GM21717 (cell line): ENCODE data around the gene SMARCA2.

ENCODE experiments used
- ATAC-seq: cut with Tn5 transposase; IDR thresholded peaks from one replicate; pipeline ENCODE4 v1.9.1; 2021; ENCODE audit warnings: mild to moderate bottlenecking, moderate library complexity; ENCODE audit not compliant: unreplicated experiment

Gene SMARCA2

GRCh38 chr9:2015581-2016407, 647 bp downstream of the SMARCA2 start:
- no peak for ATAC-seq

GRCh38 chr9:2016408-2017330, 1.5 kb downstream of the SMARCA2 start:
- no peak for ATAC-seq

GRCh38 chr9:2017331-2018161, 2.4 kb downstream of the SMARCA2 start:
- ATAC-seq: peak; percentile 29

GRCh38 chr9:2018162-2018643, 3.1 kb downstream of the SMARCA2 start:
- ATAC-seq: no peak

- ATAC-seq: no peak
These were observed 3.8 kb downstream of the SMARCA2 start for GRCh38 chr9:2018764-2019558.

GRCh38 chr9:2019723-2020122, 4.6 kb downstream of the SMARCA2 start:
- no peak for ATAC-seq

- no peak for ATAC-seq
These were observed 6.6 kb downstream of the SMARCA2 start for GRCh38 chr9:2021731-2022130.

GRCh38 chr9:2022560-2022959, 7.4 kb downstream of the SMARCA2 start:
- no peak for ATAC-seq

GRCh38 chr9:2023042-2023441, 7.9 kb downstream of the SMARCA2 start:
- ATAC-seq: no peak

- ATAC-seq: peak; percentile 39
These were observed 8.4 kb downstream of the SMARCA2 start for GRCh38 chr9:2023532-2023931.

- no peak for ATAC-seq
These were observed 10.0 kb downstream of the SMARCA2 start for GRCh38 chr9:2024888-2025782.

GRCh38 chr9:2026220-2026997, 11.3 kb downstream of the SMARCA2 start:
- no peak for ATAC-seq

- no peak for ATAC-seq
These were observed 12.5 kb downstream of the SMARCA2 start for GRCh38 chr9:2027543-2028160.

GRCh38 chr9:2028888-2029287, 13.7 kb downstream of the SMARCA2 start:
- no peak for ATAC-seq

GRCh38 chr9:2029666-2030170, 14.6 kb downstream of the SMARCA2 start:
- no peak for ATAC-seq

GRCh38 chr9:2032234-2032633, 17.1 kb downstream of the SMARCA2 start:
- ATAC-seq: no peak

- no peak for ATAC-seq
These were observed 21.7 kb downstream of the SMARCA2 start for GRCh38 chr9:2036844-2037243.
